Measurements from ENCODE around the gene FAM193B.

The FAM193B gene

DNA sequence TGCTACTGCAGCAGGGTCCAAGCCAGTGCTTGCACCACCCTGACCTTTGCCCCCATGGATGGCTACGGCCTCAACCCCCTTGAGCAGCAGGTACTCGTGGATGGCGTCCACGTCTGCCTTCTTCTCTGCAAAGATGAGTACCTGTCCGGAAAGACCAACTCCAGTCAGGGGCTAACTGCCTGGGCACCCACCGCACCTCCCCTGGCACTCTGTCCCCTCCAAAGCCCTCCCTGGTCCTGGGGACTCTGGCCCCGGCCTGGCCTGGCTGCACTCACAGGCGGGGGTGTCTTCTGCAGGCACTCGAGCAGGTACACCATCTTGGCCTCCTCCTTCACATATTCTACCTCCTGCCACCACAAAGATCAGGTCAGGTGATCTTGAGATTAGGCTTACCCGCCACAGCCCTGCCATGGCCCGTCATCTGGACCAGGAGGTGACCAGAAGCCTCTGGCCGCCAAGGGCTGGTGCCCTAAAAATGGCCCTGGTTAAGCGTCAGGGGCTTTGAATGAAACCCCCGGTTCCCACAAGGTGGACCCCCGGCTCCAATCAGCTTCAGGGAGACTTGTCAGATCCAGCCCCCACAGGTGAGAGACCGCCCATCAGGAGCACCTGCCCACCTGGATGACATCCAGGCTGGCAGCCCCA lies 41.5 kb downstream of the FAM193B start:
- no peak for DNase-seq

DNA sequence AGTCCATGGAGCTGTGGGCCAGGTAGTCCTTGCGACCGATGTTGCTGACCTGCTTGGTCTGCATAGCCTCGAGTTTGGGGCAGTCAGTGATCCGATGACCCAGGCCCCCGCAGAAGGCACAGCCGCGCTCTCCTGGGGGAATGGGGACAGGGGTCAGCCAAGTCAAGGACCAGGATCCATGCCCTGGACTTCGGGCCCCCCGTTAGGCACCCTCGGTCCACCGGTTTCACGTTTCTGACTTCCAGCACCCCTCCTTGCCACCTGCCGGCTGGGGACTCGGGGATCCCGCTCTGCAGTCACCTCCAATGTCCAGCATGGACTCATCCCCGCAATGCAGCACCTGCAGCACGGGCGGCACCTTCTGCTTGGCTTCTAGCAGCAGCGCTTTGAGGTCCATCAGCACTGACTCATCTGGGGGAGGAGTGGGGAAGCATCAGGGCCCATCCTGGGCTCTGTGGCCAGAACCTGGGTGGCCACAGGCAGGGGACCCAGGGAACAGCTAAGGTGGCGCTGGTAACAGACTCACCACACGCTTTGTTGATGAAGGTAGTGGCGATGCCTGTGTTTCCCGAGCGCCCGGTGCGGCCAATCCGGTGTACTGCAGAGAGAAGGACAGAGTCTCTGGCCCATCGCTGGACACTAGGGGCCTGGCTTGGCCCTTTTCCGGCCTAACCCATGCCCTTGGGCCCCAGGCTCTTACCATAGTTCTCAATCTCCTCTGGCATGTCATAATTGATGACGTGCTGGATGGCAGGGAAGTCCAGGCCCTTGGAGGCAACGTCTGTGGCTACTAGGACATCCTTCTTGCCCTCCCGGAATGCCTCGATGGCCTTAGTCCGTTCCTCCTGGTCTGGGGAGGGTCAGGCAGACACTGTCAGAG lies 42.3 kb downstream of the FAM193B start:
- no peak for DNase-seq

DNA sequence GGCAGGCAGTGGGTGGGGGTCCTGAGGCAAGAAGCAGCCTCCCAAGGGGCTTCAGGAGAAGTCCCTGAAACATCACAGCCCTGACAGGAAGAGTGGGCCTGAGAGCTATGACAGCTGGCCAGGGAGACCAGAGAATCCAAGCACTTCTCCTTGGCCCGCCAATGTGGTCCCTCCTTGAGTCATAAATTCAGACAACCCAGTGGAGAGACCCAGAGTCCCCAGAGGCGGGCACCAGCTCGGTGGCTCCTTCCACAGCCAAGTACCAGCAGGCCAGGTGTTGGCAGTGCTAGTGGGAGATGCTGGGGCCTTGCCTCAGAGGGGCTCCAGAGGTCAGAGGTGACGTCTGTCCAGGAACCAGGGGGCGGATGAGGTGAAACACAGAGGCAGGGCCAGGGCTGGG lies 43.2 kb downstream of the FAM193B start:
- DNase-seq = peak; percentile 48

DNA sequence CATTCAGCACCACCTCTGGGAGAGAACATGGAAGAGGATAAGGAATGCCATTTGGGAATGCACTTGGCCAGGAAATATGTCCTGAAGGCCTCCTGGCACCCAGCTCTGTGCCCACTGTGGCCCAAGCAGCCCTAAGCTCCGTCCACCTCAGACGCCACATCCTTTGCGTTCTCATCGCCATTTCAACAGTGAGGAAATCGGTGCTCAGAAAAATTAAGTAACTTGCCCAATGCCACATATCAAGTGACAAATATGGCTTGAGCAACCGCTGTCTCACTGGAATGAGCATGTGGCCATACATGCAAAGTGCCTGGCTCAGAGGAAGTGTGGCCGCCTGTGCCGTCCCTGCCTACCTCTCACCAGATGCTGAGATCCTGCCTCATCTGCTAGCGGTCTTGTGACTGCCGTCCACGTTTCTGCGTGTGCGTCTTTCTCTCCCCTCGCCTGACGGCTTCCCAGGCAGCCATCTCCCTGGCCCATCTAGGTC lies 43.8 kb downstream of the FAM193B start:
- peak; percentile 96 for DNase-seq

DNA sequence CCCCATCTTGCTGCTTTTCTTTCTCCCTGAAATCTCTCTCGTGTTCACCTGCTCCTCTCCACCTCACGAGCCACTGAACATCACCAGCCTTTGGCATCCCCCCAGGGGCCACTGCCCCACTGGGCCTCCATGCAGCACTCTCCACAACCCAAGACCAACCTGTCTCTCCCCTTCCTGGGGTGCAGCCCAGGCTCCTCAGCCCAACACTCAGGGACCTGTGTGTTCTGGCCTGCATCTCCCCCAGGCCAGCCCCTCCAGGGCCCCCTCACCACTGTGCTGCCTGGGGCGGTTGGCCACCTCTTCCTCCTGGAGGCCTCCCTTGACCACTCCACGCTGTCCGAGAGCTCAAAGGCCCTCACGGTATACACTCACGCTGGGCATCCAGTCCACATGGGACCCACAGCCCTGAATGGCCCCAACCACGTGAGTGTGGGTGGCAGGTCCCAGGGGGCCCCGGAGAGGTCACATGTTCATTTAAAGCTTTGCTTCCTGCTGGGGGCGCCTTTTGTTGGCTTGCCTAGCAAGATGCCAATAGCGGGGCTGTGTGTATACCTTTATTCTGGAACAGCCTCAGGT lies 44.3 kb downstream of the FAM193B start:
- DNase-seq = peak; percentile 76

DNA sequence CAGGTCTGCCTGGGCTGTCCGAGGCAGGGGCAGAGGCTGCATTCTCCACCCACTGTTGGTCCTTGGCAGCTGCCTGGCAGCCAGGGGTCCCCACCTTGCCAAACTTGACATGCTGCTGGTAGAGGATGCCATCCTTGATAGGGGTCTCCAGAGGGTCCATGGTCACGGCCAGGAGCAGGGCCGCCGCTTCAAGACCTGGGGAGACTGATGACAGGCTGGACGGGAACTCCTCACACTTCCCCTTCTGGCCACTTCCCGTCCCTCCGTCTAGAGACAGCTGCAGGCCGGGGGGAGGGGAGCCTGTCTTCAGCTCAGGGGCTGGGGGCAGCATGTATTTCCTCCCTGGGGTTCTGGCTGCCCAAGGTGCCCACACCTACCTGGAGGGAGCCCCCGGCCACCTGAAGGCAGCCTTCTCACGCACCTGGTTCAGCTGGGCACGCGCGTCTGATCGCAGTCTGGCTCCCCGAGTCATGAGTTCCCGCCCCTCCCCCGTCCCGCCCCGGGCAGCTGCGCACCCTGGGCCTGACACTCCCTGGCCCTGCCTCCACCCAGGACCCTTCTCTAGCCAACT lies 44.9 kb downstream of the FAM193B start, which contains the start of gene DOK3:
TSS of gene DOK3 (minus strand) at position 446 of the 571 bp plus-strand sequence. CDS start at position 160, 286 bp downstream.
- DNase-seq = peak; percentile 62

DNA sequence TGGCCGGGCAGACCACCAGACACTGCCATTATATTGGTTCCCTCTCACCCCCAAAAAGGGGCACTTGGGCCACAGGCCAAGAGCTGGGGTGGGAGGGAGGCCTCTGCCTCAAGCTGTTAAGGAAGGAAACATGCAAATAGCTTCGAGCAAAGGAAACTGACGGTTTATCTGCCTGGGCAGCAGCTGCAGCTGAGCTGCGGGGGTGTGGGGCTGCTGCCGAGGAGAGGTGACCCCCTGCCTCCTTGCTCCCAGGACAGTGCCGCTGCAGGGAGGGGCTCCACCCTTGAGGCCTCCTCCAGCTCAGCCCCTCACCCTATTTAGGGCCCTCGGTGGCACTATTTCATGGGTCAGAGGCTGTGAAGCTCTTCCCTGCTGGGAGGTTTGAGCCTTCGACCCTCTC lies 45.5 kb downstream of the FAM193B start:
- peak; percentile 59 for DNase-seq

DNA sequence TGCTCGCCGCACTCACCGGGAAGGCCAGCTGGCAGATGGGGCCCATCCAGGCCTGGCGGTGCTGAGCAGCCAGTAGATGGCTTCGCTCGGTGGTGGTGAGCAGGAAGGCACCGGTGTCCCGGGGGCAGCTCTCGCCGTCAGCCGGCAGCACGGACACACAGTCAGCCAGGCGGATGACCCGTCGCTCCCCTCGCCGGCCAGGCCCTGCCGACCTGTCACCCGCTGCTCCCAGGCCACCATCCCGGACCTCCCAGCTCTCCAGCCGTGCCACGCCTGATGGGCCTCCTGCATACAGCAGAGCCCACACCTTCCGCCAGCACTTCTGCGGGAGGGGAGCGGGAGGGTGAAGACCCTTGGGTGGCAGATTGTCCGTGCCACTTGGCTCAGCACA lies 46.1 kb downstream of the FAM193B start:
- DNase-seq = no peak

DNA sequence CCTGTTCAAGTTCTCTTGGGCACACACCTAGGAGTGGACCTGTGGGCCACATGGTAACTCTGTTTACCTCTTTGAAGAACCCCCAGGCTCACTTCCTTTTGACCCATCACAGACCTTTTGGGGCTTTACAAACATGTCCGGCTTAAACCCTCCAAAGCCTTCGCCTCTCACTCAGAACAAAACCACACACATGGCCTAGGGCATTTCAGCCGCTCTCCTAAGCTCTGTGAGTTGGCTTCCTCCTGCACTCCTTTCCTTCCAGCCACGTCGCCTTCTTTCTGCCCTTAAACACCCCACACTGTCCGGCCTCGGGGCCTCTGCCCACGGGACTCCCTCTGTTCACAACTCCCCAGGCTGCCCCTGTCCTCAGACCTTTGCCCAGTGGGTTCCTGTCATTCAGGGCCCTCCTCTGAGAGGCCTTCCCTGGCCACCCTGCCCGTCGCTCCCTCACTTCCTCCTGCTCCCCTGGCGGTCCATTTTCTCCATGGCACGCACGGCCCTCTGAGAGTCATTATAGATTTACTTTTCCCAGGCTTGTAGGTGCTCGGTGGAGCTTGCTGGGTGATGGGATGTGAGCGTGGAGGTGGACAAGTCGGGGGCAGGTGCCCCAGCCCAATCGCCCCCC lies 46.7 kb downstream of the FAM193B start:
- peak; percentile 42 for DNase-seq

DNA sequence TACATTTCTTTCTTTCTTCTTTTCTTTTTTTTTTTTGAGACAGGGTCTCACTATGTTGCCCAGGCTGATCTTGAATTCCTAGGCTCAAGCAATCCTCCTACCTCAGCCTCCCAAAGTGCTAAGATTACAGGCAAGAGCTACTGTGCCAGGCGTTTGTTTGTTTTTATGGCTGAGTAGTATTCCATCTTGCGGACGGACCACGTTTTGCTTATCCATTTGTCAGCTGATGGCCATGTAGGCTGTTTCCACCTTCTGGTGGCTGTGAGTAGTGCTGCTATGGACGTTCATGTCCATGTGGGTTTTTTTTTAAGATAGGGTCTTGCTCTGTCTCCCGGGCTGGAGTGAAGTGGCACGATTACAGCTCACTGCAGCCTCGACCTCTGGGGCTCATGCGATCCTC lies 47.2 kb downstream of the FAM193B start:
- peak; percentile 32 for DNase-seq

DNA sequence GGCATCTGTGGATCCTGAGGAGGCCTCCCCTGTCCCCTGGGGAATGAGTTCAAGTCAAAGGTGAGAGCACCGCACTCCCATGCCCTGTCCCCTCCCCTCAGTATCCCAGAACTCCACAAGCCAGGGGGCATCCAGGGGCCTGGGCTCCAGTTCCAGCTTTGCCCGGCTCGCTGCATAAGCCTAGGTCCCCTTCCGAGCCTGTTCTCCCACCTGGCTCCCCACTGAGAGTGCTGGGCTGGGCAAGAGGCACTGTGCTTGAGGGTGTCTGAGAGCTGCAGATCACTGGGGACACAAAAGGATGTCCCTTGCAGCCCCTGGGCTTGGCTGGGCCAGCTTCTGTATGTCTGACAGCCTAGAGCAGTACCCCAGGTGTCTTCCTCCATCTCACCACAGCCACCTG lies 49.3 kb downstream of the FAM193B start:
- no peak for DNase-seq

DNA sequence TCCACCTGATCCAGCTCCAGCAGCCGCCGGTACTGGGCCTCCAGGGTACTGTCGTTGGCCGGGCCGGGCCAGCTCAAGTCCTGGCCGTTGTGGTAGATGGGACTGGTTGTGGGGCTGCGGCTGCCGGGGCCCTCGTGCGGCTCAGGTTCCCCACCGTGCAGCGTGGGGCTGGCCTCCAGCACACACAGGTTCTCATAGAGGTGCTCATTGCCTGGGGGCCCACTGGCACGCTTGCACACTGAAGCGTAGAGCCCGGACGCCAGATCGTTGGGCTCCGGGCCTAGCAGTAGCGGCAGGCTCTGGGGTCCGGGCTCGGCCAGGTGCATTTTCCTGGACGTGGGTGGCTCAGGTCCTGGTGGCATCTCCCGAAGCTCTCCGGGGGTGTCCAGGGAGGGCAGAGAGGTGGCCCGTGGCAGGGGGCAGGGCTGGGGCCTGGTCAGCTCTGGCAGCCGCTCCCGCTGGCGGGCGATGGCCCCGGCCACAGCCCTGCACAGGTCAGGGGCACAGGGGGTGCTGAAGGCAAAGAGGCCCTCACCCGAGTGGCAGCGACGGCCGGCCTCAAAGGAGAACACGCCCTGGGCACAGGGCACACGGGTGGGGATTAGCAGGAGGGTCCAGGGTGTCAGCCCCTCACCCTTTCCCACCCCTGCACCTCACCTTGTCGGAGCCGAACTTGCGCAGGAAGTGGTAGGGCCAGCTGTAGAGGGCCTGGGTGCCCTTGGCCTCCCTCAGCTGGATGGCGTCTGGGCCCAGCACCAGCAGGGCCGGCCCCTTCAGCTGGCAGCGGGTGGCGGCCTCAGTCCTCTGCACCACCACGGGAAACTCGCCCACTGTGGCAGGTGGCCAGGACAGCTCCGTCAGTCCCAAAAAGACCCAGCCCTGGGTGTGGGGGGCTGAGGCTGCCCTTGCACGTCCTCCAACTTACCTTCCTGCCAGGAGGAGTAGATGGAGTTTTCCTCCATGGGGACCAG lies 50.0 kb downstream of the FAM193B start:
- no peak for DNase-seq

DNA sequence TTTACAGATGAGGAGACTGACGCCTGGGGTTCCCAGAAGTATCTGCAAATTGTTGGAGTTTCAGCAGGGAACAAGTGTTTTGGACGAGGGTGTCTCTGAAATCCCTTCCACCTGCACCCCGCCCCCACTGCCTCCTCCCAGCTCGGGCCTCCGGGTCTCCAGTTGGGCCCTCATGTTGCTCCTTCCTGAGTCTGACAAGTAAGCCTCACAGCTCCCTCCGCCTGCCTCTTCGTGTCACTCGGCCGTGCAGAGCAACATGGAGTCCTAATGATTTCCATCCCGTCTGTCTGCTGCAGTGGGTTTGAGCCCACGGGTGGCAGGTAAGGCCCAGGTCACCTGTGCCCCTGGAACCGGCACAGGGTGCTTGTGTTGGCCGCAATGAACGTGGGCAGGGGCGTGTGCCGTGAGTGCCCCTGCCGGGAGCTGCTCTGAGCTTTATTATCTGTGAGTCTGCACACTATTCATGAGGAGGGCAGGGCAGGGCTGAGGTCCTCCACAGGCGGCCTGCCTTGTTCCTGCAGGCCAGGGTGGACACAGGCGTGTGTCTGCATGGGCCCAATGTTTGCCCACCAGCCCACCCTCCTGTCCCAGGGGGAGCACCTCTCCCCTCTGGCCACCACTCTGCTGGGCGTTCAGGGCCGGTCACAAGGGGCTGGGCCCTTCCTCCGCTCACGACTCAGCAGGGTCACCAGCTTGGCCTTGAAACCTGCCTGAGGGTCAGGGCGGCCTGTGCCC lies 50.8 kb downstream of the FAM193B start:
- DNase-seq = no peak

DNA sequence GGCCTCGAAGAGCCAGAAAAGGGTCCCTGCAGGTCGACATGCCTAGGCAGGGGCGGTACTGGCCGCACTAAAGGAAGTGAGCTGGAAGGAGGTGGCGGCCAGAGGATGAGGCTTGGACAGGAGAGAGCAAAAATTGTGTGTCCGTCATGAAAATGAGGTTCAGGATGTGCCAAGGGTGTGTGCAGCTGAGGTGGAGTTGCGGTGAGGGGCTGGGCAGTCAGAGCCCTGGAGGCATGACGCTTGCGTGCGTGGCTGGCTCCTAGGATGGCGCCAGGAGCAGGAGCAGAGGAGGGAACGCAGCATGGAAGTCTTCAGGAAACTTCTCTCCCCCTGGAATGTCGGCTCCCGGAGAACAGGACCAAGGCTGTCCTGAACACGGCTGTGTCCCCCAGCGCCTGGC lies 51.5 kb downstream of the FAM193B start:
- no peak for DNase-seq

DNA sequence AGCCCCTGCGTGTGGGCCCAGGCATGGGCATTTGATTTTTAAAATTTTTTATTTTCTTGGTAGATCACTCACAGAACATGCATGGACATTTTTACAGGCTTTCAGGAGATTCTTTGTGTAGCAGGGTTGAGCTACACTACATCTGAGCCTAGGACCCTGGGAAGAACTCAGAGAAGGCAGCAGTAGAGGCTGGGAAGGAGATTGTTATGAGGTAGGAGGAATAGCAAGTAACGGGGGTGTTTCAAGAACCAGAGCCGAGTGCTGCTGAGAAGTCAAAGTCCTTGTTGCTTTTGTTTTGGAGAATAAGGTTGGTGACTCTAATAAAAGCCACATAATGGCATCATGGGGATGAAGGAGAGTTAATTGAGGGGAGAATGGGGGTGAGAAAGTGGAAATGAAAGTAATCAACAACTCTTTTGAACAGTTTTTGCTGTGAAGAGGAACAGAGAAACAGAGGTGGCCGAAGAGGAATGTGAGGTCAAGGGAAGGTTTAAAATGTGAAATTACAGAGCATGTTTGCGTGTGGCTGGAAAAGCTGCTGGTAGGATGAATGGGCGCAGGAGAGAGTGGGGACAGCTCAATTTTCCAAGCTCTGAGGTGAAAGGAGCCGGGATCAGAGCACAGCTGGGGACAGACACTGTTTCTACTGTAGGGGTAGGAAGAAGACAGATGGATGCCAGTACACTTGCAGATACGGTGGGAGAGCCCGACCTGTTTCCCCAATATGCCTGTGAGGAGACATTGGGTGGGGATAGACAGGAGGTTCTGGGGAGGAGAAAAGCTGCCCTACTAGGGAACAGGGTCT lies 52.3 kb downstream of the FAM193B start:
- peak; percentile 90 for DNase-seq

DNA sequence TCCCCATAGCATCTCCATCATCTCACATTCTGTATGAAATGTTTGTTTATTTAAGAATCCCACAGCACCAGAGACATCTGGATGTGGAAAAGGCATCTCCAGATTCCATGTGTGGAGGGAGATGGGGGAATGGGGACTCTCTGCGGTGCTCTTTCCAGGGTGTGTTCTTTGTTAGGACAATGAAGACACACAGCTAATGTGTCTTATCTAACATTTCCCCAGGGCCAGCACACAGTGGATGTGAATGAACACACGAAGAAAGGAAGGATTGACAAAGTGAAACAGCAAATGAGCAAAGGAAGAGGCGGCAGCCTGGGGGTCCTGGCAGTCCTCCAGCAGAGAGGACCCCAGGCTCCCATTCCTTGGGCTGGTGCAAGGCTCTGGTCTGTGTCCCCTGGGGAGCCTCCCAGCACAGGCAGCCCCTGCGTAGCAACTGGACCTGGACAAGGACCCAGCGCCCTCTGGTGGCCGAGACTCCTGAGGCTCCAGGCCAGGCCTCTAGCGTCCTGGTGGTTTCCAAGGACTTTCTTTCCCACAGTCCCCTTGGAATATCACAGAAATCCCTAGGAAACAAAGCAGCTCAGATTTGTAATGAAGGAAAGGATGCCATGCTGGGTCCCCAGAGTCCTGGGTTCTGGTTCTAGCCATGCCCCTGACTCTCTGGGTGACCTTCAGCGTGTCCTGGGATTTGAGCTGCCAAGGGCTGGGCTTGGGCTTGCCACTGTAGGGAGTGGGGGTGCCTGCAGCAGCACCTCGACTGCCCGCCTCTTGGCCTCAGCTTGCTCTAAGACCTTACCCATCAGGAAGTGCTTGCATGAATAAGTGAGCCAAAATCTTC lies 53.5 kb downstream of the FAM193B start:
- peak; percentile 74 for DNase-seq

DNA sequence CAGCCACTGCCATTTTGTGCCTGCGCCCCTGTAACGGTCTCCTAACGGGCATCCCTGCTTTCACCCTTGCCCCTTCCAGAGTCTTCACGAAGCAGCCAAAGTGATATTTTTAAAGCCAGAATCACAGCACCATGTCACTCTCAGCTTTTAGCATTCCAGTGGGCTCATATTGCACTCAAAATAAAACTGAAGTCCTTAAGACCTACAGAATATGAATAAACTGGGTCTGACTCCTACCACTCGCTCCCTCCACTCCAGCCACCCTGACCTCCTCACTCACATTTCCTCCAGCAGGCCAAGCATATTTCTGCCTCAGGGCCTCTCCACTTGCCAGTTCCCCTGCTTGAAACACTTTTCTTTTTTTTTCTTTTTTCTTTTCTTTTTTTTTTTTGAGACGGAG lies 54.5 kb downstream of the FAM193B start:
- no peak for DNase-seq

DNA sequence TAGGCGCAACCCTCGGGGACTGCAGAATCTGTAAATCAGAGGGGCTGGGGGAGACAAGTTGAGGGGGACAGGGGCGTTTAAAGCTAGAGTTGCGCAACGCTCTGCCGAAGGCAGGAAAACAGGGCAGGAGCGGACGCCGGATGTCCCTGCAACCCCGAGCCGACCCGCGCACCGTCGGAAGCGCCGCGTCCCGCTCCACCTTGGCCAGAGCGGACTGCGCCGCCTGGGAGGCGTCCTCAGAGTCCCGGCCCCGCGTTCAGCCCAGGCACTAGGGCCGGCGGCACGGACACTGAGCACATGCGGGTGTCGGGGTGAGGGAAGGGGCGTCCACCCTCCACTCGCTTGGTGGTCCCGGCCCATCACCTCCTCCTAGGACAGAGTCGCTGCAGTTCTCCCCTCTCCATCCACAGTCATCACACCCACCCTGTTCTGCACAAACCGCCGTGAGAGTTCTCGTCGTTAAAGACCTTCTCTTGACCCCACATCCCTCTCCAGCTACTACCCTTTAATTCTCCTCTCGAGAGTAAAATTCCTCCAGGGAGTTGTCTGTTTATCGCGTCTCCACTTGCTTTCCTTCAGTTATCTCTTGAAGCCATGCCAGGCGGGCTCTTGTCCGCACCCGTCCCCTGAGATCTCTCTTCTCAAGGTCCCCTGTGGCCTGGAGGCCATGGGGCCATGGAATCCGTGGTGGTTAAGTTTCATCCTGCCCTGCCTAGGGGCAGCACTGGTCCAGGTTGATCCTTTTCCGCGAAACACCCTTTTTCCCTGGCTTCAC lies 56.2 kb downstream of the FAM193B start:
- DNase-seq = no peak
